ENCODE results near the gene SERP2.

SERP2 gene

GRCh38 chr13:44414716-44415115 is 41.1 kb downstream of the SERP2 start:
- H3K4me3 ChIP-seq (ENCODE audit: low read length), result no peak overlapping the region
- no peak for DNase-seq (ENCODE audit: low read depth)
- no peak for TF ChIP-seq CTCF (IDR thresholded peaks at IDR 0.05; ENCODE audit: insufficient read depth, low read depth, low read length, missing control alignments)

GRCh38 chr13:44415815-44416214 is 42.2 kb downstream of the SERP2 start:
- no peak overlapping the region for H3K4me3 ChIP-seq (ENCODE audit: low read length)
- DNase-seq (ENCODE audit: low read depth), result no peak

GRCh38 chr13:44416301-44416700 is 42.7 kb downstream of the SERP2 start:
- H3K4me3 ChIP-seq (ENCODE audit: low read length), result no peak overlapping the region
- DNase-seq (ENCODE audit: low read depth), result no peak
- TF ChIP-seq CTCF (IDR thresholded peaks at IDR 0.05; ENCODE audit: insufficient read depth, low read depth, low read length, missing control alignments), result no peak

More at GRCh38 chr13:44415815-44416214, 42.2 kb downstream of the SERP2 start:
- no peak for TF ChIP-seq CTCF (IDR thresholded peaks at IDR 0.05; ENCODE audit: insufficient read depth, low read depth, low read length, missing control alignments)

- TF ChIP-seq CTCF (IDR thresholded peaks at IDR 0.05; ENCODE audit: insufficient read depth, low read depth, low read length, missing control alignments), result no peak
- no peak overlapping the region for H3K4me3 ChIP-seq (ENCODE audit: low read length)
These were observed 43.1 kb downstream of the SERP2 start for GRCh38 chr13:44416744-44417143.

GRCh38 chr13:44417446-44417845 is 43.8 kb downstream of the SERP2 start:
- no peak for DNase-seq (ENCODE audit: low read depth)
- H3K4me3 ChIP-seq (ENCODE audit: low read length), result no peak overlapping the region
- no peak for TF ChIP-seq CTCF (IDR thresholded peaks at IDR 0.05; ENCODE audit: insufficient read depth, low read depth, low read length, missing control alignments)

More at GRCh38 chr13:44416744-44417143, 43.1 kb downstream of the SERP2 start:
- DNase-seq (ENCODE audit: low read depth), result no peak

GRCh38 chr13:44417876-44418275 is 44.3 kb downstream of the SERP2 start:
- no peak overlapping the region for H3K4me3 ChIP-seq (ENCODE audit: low read length)
- no peak for TF ChIP-seq CTCF (IDR thresholded peaks at IDR 0.05; ENCODE audit: insufficient read depth, low read depth, low read length, missing control alignments)
- no peak for DNase-seq (ENCODE audit: low read depth)

- no peak for DNase-seq (ENCODE audit: low read depth)
- no peak overlapping the region for H3K4me3 ChIP-seq (ENCODE audit: low read length)
- TF ChIP-seq CTCF (IDR thresholded peaks at IDR 0.05; ENCODE audit: insufficient read depth, low read depth, low read length, missing control alignments), result no peak
These were observed 47.0 kb downstream of the SERP2 start for GRCh38 chr13:44420376-44421220.
